Measurements from ENCODE around the gene FOXL1. TPM values are rescaled to one million over a fixed set of nuclear protein-coding genes. Genes with fewer than 3 reads are reported as not detected.

Gene FOXL1
- total and polyA plus RNA-seq, 3 experiments from 2014 or later = not detected

GRCh38 chr16:86611941-86612340 is 33.6 kb downstream of the FOXL1 start:
- Histone ChIP-seq H3K36me3 (ENCODE audit: insufficient read depth, low read length) (no peaks in the 10 kb centered on the region), H3K27me3 (ENCODE audit: insufficient read depth, low read length, poor library complexity, severe bottlenecking) (no peaks in the 10 kb centered on the region), H3K9me3 (ENCODE audit: low read length) (no peaks in the 10 kb centered on the region), H3K4me3 (ENCODE audit: low read length) (no peak overlapping the region), H3K27ac (ENCODE audit: low read depth, low read length) (no peak overlapping the region), H3K4me1 (ENCODE audit: insufficient read depth, low read length) (no peaks in the 10 kb centered on the region)
- DNase-seq = no peak
- CTCF ChIA-PET = no interaction called here
- no peaks in the 10 kb centered on the region for H3K4me1 Mint-ChIP-seq
- H3K27ac Mint-ChIP-seq = no peak overlapping the region
- H3K4me3 Mint-ChIP-seq = no peak overlapping the region
- POLR2A ChIA-PET = no interaction called here
- H3K36me3 Mint-ChIP-seq = no peaks in the 10 kb centered on the region
- no peaks in the 10 kb centered on the region for H3K9me3 Mint-ChIP-seq
- peaks cover 3 to 29% of the 10 kb centered on the region in 2 donors for H3K27me3 Mint-ChIP-seq

DNA sequence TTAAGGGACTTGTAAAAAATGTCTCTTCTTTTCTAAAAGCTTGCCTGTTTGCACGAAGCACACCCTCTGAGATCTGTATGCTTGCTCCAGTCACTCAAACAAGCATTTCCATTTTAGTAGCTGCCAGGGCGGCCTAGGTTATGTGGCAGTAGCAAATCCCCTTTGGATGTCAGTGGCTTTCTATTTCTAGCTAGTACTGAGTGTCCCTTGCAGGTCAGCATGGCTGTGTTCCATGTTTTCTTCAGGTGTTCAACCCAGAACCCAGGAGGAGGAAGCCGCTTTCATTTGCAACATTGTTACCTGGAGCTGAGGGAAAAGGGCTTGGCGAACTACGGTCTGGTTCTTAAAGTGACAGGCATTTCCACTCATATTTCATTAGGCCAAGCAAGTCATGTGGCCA is 36.4 kb downstream of the FOXL1 start:
- peaks cover 3 to 19% of the 10 kb centered on the region in 2 donors for H3K27me3 Mint-ChIP-seq
- POLR2A ChIA-PET = no interaction called here
- no peaks in the 10 kb centered on the region for H3K36me3 Mint-ChIP-seq
- Histone ChIP-seq H3K9me3 (ENCODE audit: low read length) (no peaks in the 10 kb centered on the region), H3K4me1 (ENCODE audit: insufficient read depth, low read length) (no peaks in the 10 kb centered on the region), H3K27ac (ENCODE audit: low read depth, low read length) (no peak overlapping the region), H3K27me3 (ENCODE audit: insufficient read depth, low read length, poor library complexity, severe bottlenecking) (no peaks in the 10 kb centered on the region), H3K4me3 (ENCODE audit: low read length) (no peak overlapping the region), H3K36me3 (ENCODE audit: insufficient read depth, low read length) (no peaks in the 10 kb centered on the region)
- no peaks in the 10 kb centered on the region for H3K4me1 Mint-ChIP-seq
- no peak overlapping the region for H3K27ac Mint-ChIP-seq
- no peak overlapping the region for H3K4me3 Mint-ChIP-seq
- no peaks in the 10 kb centered on the region for H3K9me3 Mint-ChIP-seq
- no peak for DNase-seq
- CTCF ChIA-PET = no interaction called here

- no peak overlapping the region for H3K27ac ChIP-seq (ENCODE audit: low read depth, low read length)
- no peak overlapping the region for H3K4me3 ChIP-seq (ENCODE audit: low read length)
- Mint-ChIP-seq H3K36me3 (no peaks in the 10 kb centered on the region), H3K9me3 (no peaks in the 10 kb centered on the region), H3K4me1 (no peaks in the 10 kb centered on the region), H3K4me3 (no peak overlapping the region), H3K27ac (no peak overlapping the region), H3K27me3 (peaks cover 2 to 8% of the 10 kb centered on the region in 2 donors)
- H3K27me3 ChIP-seq (ENCODE audit: insufficient read depth, low read length, poor library complexity, severe bottlenecking) = no peaks in the 10 kb centered on the region
- DNase-seq = no peak
- no peaks in the 10 kb centered on the region for H3K9me3 ChIP-seq (ENCODE audit: low read length)
- H3K36me3 ChIP-seq (ENCODE audit: insufficient read depth, low read length) = no peaks in the 10 kb centered on the region
- CTCF ChIA-PET = no interaction called here
- POLR2A ChIA-PET = no interaction called here
- H3K4me1 ChIP-seq (ENCODE audit: insufficient read depth, low read length) = no peaks in the 10 kb centered on the region
These were observed 38.6 kb downstream of the FOXL1 start for GRCh38 chr16:86616906-86617305.

- Mint-ChIP-seq H3K27me3 (peaks cover 6 to 7% of the 10 kb centered on the region in 2 donors), H3K4me1 (no peaks in the 10 kb centered on the region), H3K4me3 (no peak overlapping the region), H3K36me3 (no peaks in the 10 kb centered on the region), H3K27ac (no peak overlapping the region), H3K9me3 (no peaks in the 10 kb centered on the region)
- ChIA-PET POLR2A (no interaction called here), CTCF (no interaction called here)
- H3K4me3 ChIP-seq (ENCODE audit: low read length) = no peak overlapping the region
- no peaks in the 10 kb centered on the region for H3K27me3 ChIP-seq (ENCODE audit: insufficient read depth, low read length, poor library complexity, severe bottlenecking)
- no peaks in the 10 kb centered on the region for H3K9me3 ChIP-seq (ENCODE audit: low read length)
- H3K36me3 ChIP-seq (ENCODE audit: insufficient read depth, low read length) = no peaks in the 10 kb centered on the region
- H3K4me1 ChIP-seq (ENCODE audit: insufficient read depth, low read length) = no peaks in the 10 kb centered on the region
- H3K27ac ChIP-seq (ENCODE audit: low read depth, low read length) = no peak overlapping the region
- DNase-seq = no peak
These were observed 40.3 kb downstream of the FOXL1 start for GRCh38 chr16:86618431-86619238.

- ChIA-PET POLR2A (no interaction called here), CTCF (no interaction called here)
- H3K9me3 ChIP-seq (ENCODE audit: low read length) = no peaks in the 10 kb centered on the region
- H3K27me3 ChIP-seq (ENCODE audit: insufficient read depth, low read length, poor library complexity, severe bottlenecking) = no peaks in the 10 kb centered on the region
- Mint-ChIP-seq H3K27ac (no peak overlapping the region), H3K9me3 (no peaks in the 10 kb centered on the region), H3K36me3 (no peaks in the 10 kb centered on the region), H3K4me3 (no peak overlapping the region), H3K27me3 (peaks cover 6 to 7% of the 10 kb centered on the region in 2 donors), H3K4me1 (no peaks in the 10 kb centered on the region)
- H3K27ac ChIP-seq (ENCODE audit: low read depth, low read length) = no peak overlapping the region
- no peak for DNase-seq
- H3K4me3 ChIP-seq (ENCODE audit: low read length) = no peak overlapping the region
- H3K36me3 ChIP-seq (ENCODE audit: insufficient read depth, low read length) = no peaks in the 10 kb centered on the region
- H3K4me1 ChIP-seq (ENCODE audit: insufficient read depth, low read length) = no peaks in the 10 kb centered on the region
These were observed 41.0 kb downstream of the FOXL1 start for GRCh38 chr16:86619239-86619794.

DNA sequence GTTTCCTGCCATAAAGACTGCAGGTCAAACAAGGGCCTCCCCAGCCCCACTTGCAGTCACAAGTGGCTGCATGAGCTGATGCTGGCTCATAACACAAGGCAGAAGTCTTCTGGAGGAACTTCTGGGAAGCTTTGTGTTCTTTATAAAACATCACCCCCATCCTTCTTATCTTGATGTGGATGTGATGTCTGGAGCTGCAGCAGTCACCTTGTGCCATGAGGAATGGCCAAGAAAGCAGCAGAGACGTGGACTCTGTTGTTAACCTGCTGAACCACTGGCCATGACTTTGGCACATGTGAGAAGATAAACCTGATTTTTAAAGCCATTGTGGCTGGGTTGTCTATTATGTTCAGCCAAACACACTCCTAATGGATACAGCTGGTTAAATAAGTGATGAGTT is 41.8 kb downstream of the FOXL1 start:
- H3K4me3 Mint-ChIP-seq = no peak overlapping the region
- Histone ChIP-seq H3K36me3 (ENCODE audit: insufficient read depth, low read length) (no peaks in the 10 kb centered on the region), H3K9me3 (ENCODE audit: low read length) (no peaks in the 10 kb centered on the region), H3K27me3 (ENCODE audit: insufficient read depth, low read length, poor library complexity, severe bottlenecking) (no peaks in the 10 kb centered on the region), H3K4me3 (ENCODE audit: low read length) (no peak overlapping the region), H3K4me1 (ENCODE audit: insufficient read depth, low read length) (no peaks in the 10 kb centered on the region), H3K27ac (ENCODE audit: low read depth, low read length) (no peak overlapping the region)
- H3K36me3 Mint-ChIP-seq = no peaks in the 10 kb centered on the region
- ChIA-PET CTCF (no interaction called here), POLR2A (no interaction called here)
- H3K27ac Mint-ChIP-seq = no peak overlapping the region
- no peak for DNase-seq
- peaks cover 3 to 5% of the 10 kb centered on the region in 2 donors for H3K27me3 Mint-ChIP-seq
- no peaks in the 10 kb centered on the region for H3K9me3 Mint-ChIP-seq
- no peaks in the 10 kb centered on the region for H3K4me1 Mint-ChIP-seq

DNA sequence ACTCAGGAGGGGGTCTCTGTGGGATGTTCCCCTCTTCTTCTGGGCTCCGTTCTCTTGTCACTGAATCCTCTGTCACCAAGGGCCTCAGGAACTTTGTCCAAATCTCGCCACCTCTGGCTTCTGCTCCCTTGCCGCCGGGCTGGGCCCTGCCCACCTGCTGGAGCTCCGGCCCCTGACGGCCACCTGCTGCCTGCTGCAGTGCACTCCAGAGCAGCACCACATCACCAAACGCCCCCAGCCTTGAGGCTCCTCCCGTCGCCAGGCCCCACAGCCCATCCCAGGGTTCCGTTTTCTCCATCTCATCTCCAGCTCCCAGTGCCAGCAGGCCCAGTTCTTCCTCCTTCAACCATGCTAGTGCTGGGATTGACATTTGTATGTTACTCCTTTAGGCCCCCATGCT is 43.6 kb downstream of the FOXL1 start:
- no peaks in the 10 kb centered on the region for H3K27me3 ChIP-seq (ENCODE audit: insufficient read depth, low read length, poor library complexity, severe bottlenecking)
- no peak overlapping the region for H3K4me3 ChIP-seq (ENCODE audit: low read length)
- Mint-ChIP-seq H3K36me3 (no peaks in the 10 kb centered on the region), H3K9me3 (no peaks in the 10 kb centered on the region), H3K27ac (no peak overlapping the region), H3K4me1 (no peaks in the 10 kb centered on the region), H3K4me3 (no peak overlapping the region), H3K27me3 (peaks cover 5 to 8% of the 10 kb centered on the region in 2 donors)
- no peak overlapping the region for H3K27ac ChIP-seq (ENCODE audit: low read depth, low read length)
- no peaks in the 10 kb centered on the region for H3K9me3 ChIP-seq (ENCODE audit: low read length)
- H3K4me1 ChIP-seq (ENCODE audit: insufficient read depth, low read length) = no peaks in the 10 kb centered on the region
- no peak for DNase-seq
- CTCF ChIA-PET = no interaction called here
- POLR2A ChIA-PET = no interaction called here
- no peaks in the 10 kb centered on the region for H3K36me3 ChIP-seq (ENCODE audit: insufficient read depth, low read length)

DNA sequence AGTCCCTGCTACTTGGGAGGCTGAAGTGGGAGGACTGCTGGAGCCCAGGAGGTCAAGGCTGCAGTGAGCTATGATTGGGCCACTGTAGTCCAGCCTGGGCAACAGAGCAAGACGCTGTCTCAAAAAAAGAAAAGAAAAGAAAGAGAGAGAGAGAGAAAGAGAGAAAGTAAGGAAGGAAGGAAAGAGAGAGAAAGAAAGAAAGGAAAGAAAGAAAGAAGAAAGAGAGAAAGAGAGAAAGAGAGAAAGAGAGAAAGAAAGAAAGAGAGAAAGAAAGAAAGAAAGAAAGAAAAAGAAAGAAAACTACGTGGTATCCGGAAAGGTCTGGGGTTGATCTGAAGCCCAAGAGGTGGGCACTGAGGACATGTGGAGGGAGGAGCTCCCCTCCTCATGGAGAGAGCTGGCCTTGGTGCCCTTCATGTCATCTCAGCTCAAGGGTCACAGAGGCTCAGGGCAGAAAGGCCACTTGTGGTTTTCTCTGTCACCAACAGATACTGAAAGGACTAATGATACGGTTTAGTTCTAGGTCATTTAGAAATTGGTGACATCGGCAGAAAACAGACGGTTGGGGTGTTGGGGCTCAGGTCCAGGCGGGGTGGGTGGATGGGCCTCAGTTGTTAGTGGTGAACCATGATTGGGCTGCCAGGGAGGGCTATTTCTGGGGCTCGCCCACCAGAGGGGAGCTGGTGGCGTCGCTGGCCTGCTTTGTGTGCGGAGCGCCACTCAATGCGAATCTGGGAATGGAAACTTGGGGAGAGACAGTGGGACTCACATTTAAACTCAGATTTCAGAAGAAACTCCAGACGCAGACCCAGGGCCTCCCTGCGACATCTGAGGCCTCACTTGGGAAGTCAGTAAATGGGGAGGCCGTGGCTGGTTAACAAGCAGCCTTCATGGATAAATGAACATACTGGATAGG is 44.6 kb downstream of the FOXL1 start:
- POLR2A ChIA-PET = no interaction called here
- H3K27me3 Mint-ChIP-seq = peaks cover 5 to 8% of the 10 kb centered on the region in 2 donors
- no peaks in the 10 kb centered on the region for H3K9me3 Mint-ChIP-seq
- H3K4me3 Mint-ChIP-seq = no peak overlapping the region
- Histone ChIP-seq H3K36me3 (ENCODE audit: insufficient read depth, low read length) (no peaks in the 10 kb centered on the region), H3K27me3 (ENCODE audit: insufficient read depth, low read length, poor library complexity, severe bottlenecking) (no peaks in the 10 kb centered on the region), H3K4me1 (ENCODE audit: insufficient read depth, low read length) (no peaks in the 10 kb centered on the region), H3K4me3 (ENCODE audit: low read length) (no peak overlapping the region), H3K9me3 (ENCODE audit: low read length) (no peaks in the 10 kb centered on the region), H3K27ac (ENCODE audit: low read depth, low read length) (no peak overlapping the region)
- CTCF ChIA-PET = no interaction called here
- H3K4me1 Mint-ChIP-seq = no peaks in the 10 kb centered on the region
- no peaks in the 10 kb centered on the region for H3K36me3 Mint-ChIP-seq
- H3K27ac Mint-ChIP-seq = no peak overlapping the region
- no peak for DNase-seq
